HEK293 (cell line): ENCODE data around the gene LMF1.

ENCODE experiments used
- CTCF ChIA-PET: fragments of 350-600 bp; formaldehyde crosslinking; extraction: SDS; loops from one replicate; lab custom pipeline; 2021; ENCODE audit warnings: antibody characterized with exemption; lab: Yijun Ruan, JAX
- POLR2A ChIA-PET: fragments of 300-600 bp; formaldehyde crosslinking; extraction: SDS; loops from one replicate; lab custom pipeline; 2020; ENCODE audit warnings: antibody characterized with exemption, inconsistent platforms; lab: Yijun Ruan, JAX
- H3K27ac ChIP-seq: fragments of 200-500 bp; sonication (Bioruptor generic); 2 replicates; pipeline ENCODE4 v1.5.1; 2014; ENCODE audit warnings: low read depth, low read length, control low read depth, inconsistent platforms; ENCODE audit errors: extremely low read depth
- H3K36me3 ChIP-seq, 2 experiments: fragments of 200-500 bp in 1 of 2; sonication (Bioruptor generic) in 1 of 2; 1 replicate in 1 of 2; 2 replicates in 1 of 2; pipeline ENCODE4 v1.5.1; 2014 to 2017; ENCODE audit warnings: inconsistent platforms in 2 of 2, low read length in 2 of 2; ENCODE audit not compliant: control insufficient read depth in 2 of 2, insufficient read depth in 1 of 2
- H3K4me1 ChIP-seq: fragments of 200-500 bp; sonication (Bioruptor generic); 2 replicates; pipeline ENCODE4 v1.5.1; 2014; ENCODE audit warnings: mild to moderate bottlenecking, low read length, inconsistent platforms; ENCODE audit not compliant: control insufficient read depth, insufficient read depth
- H3K4me3 ChIP-seq: 2 replicates; pipeline ENCODE4 v1.5.1; 2011; ENCODE audit warnings: low read depth, mild to moderate bottlenecking, control low read depth, low read length, moderate library complexity
- H3K9me3 ChIP-seq: fragments of 200-500 bp; sonication (Bioruptor generic); 2 replicates; pipeline ENCODE4 v1.5.1; 2014; ENCODE audit warnings: low read depth, low read length, inconsistent platforms; ENCODE audit not compliant: control insufficient read depth, insufficient read depth
- IKZF3 ChIP-seq: fragments of 450-650 bp; IDR thresholded peaks from 2 replicates; pipeline ENCODE4 v1.5.0; 2018; ENCODE audit warnings: missing biosample characterization, mild to moderate bottlenecking, missing genetic modification characterization, moderate library complexity
- MEIS1 ChIP-seq: sonication (generic); formaldehyde crosslinking; IDR thresholded peaks from 2 replicates; pipeline ENCODE4 v1.8.1; 2022; ENCODE audit warnings: missing genetic modification reagents, mild to moderate bottlenecking, borderline replicate concordance
- OVOL3 ChIP-seq: fragments of 450-650 bp; formaldehyde crosslinking; IDR thresholded peaks from 2 replicates; pipeline ENCODE4 v1.5.1; 2016; ENCODE audit warnings: missing biosample characterization, missing genetic modification characterization
- SETDB1 ChIP-seq: IDR thresholded peaks from one replicate; pipeline ENCODE4 v1.6.1; 2017; ENCODE audit warnings: mild to moderate bottlenecking, low read length, moderate library complexity, mixed read lengths; ENCODE audit not compliant: insufficient read length
- SP7 ChIP-seq: fragments of 450-650 bp; formaldehyde crosslinking; IDR thresholded peaks from 2 replicates; pipeline ENCODE4 v1.5.1; 2016; ENCODE audit warnings: missing biosample characterization, missing genetic modification characterization
- YY1 ChIP-seq: fragments of 450-650 bp; formaldehyde crosslinking; IDR thresholded peaks from 2 replicates; pipeline ENCODE4 v1.5.1; 2018; ENCODE audit warnings: missing biosample characterization, missing genetic modification characterization
- ZBTB1 ChIP-seq: fragments of 450-650 bp; formaldehyde crosslinking; IDR thresholded peaks from 2 replicates; pipeline ENCODE4 v1.5.1; 2016; ENCODE audit warnings: missing biosample characterization, missing genetic modification characterization
- ZBTB7A ChIP-seq: fragments of 450-650 bp; formaldehyde crosslinking; IDR thresholded peaks from 2 replicates; pipeline ENCODE4 v1.5.1; 2016; ENCODE audit warnings: low read depth, missing biosample characterization, missing genetic modification characterization
- ZFP3 ChIP-seq: fragments of 450-650 bp; formaldehyde crosslinking; IDR thresholded peaks from 2 replicates; pipeline ENCODE4 v1.5.1; 2016; ENCODE audit warnings: low read depth, missing biosample characterization, missing genetic modification characterization
- ZFP69B ChIP-seq: fragments of 450-650 bp; formaldehyde crosslinking; IDR thresholded peaks from 2 replicates; pipeline ENCODE4 v1.5.1; 2016; ENCODE audit warnings: missing biosample characterization, missing genetic modification characterization
- ZNF146 ChIP-seq: fragments of 450-650 bp; formaldehyde crosslinking; IDR thresholded peaks from 2 replicates; pipeline ENCODE4 v1.5.1; 2016; ENCODE audit warnings: missing biosample characterization, missing genetic modification characterization
- ZNF155 ChIP-seq: fragments of 450-650 bp; formaldehyde crosslinking; IDR thresholded peaks from 2 replicates; pipeline ENCODE4 v1.5.1; 2016; ENCODE audit warnings: missing biosample characterization, missing genetic modification characterization
- ZNF16 ChIP-seq: fragments of 450-650 bp; formaldehyde crosslinking; IDR thresholded peaks from 2 replicates; pipeline ENCODE4 v1.5.1; 2016; ENCODE audit warnings: low read depth, missing biosample characterization, missing genetic modification characterization
- ZNF23 ChIP-seq: fragments of 450-650 bp; formaldehyde crosslinking; IDR thresholded peaks from 2 replicates; pipeline ENCODE4 v1.5.1; 2016; ENCODE audit warnings: missing biosample characterization, missing genetic modification characterization, borderline replicate concordance
- ZNF24 ChIP-seq: fragments of 450-650 bp; formaldehyde crosslinking; IDR thresholded peaks from 2 replicates; pipeline ENCODE4 v1.5.1; 2016; ENCODE audit warnings: missing biosample characterization, missing genetic modification characterization
- ZNF266 ChIP-seq: fragments of 450-650 bp; formaldehyde crosslinking; IDR thresholded peaks from 2 replicates; pipeline ENCODE4 v1.5.1; 2016; ENCODE audit warnings: missing biosample characterization, missing genetic modification characterization, low read depth
- ZNF292 ChIP-seq: fragments of 450-650 bp; formaldehyde crosslinking; IDR thresholded peaks from 2 replicates; pipeline ENCODE4 v1.5.1; 2016; ENCODE audit warnings: low read depth, missing biosample characterization, missing genetic modification characterization, borderline replicate concordance
- ZNF341 ChIP-seq: fragments of 450-650 bp; formaldehyde crosslinking; IDR thresholded peaks from 2 replicates; pipeline ENCODE4; 2016; ENCODE audit warnings: low read depth, missing biosample characterization, missing genetic modification characterization
- ZNF350 ChIP-seq: fragments of 450-650 bp; formaldehyde crosslinking; IDR thresholded peaks from 2 replicates; pipeline ENCODE4 v1.5.0; 2017; ENCODE audit warnings: missing biosample characterization, mild to moderate bottlenecking, missing genetic modification characterization
- ZNF366 ChIP-seq: fragments of 450-650 bp; formaldehyde crosslinking; conservative IDR thresholded peaks from 2 replicates; pipeline ENCODE4 v1.5.1; 2016; ENCODE audit warnings: missing biosample characterization, missing genetic modification characterization
- ZNF510 ChIP-seq: fragments of 450-650 bp; formaldehyde crosslinking; IDR thresholded peaks from 2 replicates; pipeline ENCODE4 v1.5.1; 2018; ENCODE audit warnings: mild to moderate bottlenecking, missing genetic modification characterization, missing biosample characterization; ENCODE audit not compliant: insufficient replicate concordance
- ZNF530 ChIP-seq: fragments of 450-650 bp; formaldehyde crosslinking; IDR thresholded peaks from 2 replicates; pipeline ENCODE4 v1.5.1; 2016; ENCODE audit warnings: low read depth, missing biosample characterization, missing genetic modification characterization
- ZNF785 ChIP-seq: fragments of 450-650 bp; formaldehyde crosslinking; IDR thresholded peaks from 2 replicates; pipeline ENCODE4 v1.5.1; 2016; ENCODE audit warnings: missing biosample characterization, missing genetic modification characterization
- ZNF792 ChIP-seq: fragments of 450-650 bp; formaldehyde crosslinking; IDR thresholded peaks from 2 replicates; pipeline ENCODE4 v1.5.1; 2016; ENCODE audit warnings: missing biosample characterization, missing genetic modification characterization
- ZNF837 ChIP-seq: fragments of 450-650 bp; formaldehyde crosslinking; IDR thresholded peaks from 2 replicates; pipeline ENCODE4 v1.5.1; 2016; ENCODE audit warnings: missing biosample characterization, missing genetic modification characterization
- TF ChIP-seq, protein P1 (sequence below): fragments of 450-650 bp; formaldehyde crosslinking; IDR thresholded peaks from 2 replicates; pipeline ENCODE4 v1.5.1; 2016; ENCODE audit warnings: missing biosample characterization, missing genetic modification characterization, borderline replicate concordance
- TF ChIP-seq, protein P2 (sequence below): fragments of 450-650 bp; formaldehyde crosslinking; IDR thresholded peaks from 2 replicates; pipeline ENCODE4 v1.5.0; 2017; ENCODE audit warnings: missing biosample characterization, missing genetic modification characterization, borderline replicate concordance
- TF ChIP-seq, protein P3 (sequence below): fragments of 450-650 bp; formaldehyde crosslinking; IDR thresholded peaks from 2 replicates; pipeline ENCODE4 v1.5.1; 2017; ENCODE audit warnings: missing biosample characterization, missing genetic modification characterization

Gene LMF1

DNA sequence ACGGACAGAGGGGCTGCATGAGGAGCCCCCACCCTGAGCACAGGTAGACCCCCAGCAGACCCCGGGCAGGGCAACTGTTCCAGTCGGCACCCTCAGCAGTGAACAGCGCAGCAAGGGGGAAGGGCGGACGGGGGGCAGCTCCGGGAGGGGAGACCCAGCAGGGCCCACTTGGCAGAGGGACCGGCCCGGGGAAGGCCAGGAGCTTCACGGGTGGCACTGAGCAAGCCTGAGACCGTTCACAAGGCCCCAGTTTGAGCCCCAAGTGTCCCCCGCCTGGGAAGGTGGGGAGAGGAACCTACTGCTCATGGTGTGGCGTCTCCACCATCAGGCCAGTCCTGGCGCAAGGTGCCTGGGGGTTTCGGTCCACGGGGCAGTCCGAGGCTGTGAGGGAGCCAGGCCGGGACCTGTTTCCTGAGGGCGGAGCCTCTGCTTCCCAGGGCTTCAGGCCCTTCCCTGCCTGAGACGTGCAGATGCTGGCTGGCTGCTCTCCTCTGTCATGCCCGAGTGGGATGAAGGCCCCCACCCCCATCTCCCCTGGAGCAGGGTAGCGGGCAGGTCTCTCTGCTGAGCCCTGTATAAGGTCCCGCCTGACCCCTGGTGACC lies 115.9 kb downstream of the LMF1 start (continued):
- TF ChIP-seq, protein P1, sequence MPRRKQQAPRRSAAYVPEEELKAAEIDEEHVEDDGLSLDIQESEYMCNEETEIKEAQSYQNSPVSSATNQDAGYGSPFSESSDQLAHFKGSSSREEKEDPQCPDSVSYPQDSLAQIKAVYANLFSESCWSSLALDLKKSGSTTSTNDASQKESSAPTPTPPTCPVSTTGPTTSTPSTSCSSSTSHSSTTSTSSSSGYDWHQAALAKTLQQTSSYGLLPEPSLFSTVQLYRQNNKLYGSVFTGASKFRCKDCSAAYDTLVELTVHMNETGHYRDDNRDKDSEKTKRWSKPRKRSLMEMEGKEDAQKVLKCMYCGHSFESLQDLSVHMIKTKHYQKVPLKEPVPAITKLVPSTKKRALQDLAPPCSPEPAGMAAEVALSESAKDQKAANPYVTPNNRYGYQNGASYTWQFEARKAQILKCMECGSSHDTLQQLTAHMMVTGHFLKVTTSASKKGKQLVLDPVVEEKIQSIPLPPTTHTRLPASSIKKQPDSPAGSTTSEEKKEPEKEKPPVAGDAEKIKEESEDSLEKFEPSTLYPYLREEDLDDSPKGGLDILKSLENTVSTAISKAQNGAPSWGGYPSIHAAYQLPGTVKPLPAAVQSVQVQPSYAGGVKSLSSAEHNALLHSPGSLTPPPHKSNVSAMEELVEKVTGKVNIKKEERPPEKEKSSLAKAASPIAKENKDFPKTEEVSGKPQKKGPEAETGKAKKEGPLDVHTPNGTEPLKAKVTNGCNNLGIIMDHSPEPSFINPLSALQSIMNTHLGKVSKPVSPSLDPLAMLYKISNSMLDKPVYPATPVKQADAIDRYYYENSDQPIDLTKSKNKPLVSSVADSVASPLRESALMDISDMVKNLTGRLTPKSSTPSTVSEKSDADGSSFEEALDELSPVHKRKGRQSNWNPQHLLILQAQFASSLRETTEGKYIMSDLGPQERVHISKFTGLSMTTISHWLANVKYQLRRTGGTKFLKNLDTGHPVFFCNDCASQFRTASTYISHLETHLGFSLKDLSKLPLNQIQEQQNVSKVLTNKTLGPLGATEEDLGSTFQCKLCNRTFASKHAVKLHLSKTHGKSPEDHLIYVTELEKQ (tag by site-specific recombination), result no peak
- TF ChIP-seq ZBTB7A (tag by site-specific recombination), result no peak
- no peak for TF ChIP-seq ZNF266 (tag by site-specific recombination)
- no peak for TF ChIP-seq SP7 (tag by site-specific recombination)
- no peak for TF ChIP-seq ZNF350 (tag by site-specific recombination)
- no peak for TF ChIP-seq ZNF292 (tag by site-specific recombination)
- no peak for TF ChIP-seq ZNF24 (tag by site-specific recombination)
- no peak for TF ChIP-seq ZNF530 (tag by site-specific recombination)
- no peak for TF ChIP-seq ZNF366 (tag by site-specific recombination)
- no peak for TF ChIP-seq IKZF3

DNA sequence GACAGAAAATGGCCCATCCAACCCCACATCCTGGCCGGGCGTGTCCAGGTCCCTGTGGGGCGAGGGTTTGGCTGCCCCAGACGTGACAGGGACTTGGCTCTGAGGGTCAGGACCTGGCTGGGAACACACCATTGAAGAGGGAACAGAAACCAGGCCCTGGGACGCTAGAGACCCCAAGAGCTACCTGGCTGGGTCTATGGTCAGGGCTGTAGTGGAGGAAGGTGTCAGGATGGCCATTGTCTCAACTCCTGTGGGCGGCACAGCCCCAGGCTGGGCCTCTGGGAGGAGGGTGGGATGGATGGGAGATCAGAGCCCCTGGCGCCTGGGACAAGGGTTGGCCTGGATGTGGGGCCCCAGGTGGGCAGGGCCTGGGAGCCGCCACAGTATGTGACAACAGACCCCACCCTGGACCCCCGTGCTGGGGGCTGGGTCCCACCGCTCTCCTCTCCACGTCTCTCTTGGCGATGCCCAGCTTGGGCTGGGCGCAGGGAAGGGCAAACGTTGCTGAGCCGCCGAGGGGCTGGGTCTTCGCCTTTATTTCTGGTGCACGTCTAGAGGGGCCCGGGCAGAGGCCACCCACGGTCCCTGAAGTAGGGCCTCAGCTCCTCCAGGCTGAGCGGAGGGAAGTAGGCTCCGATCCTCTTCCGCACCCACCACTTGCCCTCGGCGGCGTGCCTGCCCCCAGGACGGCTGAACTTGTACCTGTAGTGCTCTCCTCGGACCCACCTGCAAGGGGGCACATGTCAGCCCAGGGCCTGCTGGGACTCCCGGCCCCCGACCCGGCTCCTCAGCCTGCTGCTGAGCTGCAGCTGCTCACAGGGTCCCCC lies 116.6 kb downstream of the LMF1 start:
- CTCF ChIA-PET, result no interaction called here

More for the DNA sequence above, 116.6 kb downstream of the LMF1 start:
- Histone ChIP-seq H3K4me1 (no peaks in the 10 kb centered on the region), H3K27ac (no peak overlapping the region), H3K9me3 (no peaks in the 10 kb centered on the region), H3K36me3 (no peaks in the 10 kb centered on the region), H3K4me3 (no peak overlapping the region)
- no peak for TF ChIP-seq MEIS1 (CRISPR knock-in tag)
- TF ChIP-seq, protein P2, sequence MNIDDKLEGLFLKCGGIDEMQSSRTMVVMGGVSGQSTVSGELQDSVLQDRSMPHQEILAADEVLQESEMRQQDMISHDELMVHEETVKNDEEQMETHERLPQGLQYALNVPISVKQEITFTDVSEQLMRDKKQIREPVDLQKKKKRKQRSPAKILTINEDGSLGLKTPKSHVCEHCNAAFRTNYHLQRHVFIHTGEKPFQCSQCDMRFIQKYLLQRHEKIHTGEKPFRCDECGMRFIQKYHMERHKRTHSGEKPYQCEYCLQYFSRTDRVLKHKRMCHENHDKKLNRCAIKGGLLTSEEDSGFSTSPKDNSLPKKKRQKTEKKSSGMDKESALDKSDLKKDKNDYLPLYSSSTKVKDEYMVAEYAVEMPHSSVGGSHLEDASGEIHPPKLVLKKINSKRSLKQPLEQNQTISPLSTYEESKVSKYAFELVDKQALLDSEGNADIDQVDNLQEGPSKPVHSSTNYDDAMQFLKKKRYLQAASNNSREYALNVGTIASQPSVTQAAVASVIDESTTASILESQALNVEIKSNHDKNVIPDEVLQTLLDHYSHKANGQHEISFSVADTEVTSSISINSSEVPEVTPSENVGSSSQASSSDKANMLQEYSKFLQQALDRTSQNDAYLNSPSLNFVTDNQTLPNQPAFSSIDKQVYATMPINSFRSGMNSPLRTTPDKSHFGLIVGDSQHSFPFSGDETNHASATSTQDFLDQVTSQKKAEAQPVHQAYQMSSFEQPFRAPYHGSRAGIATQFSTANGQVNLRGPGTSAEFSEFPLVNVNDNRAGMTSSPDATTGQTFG (tag by site-specific recombination), result no peak
- TF ChIP-seq, protein P3, sequence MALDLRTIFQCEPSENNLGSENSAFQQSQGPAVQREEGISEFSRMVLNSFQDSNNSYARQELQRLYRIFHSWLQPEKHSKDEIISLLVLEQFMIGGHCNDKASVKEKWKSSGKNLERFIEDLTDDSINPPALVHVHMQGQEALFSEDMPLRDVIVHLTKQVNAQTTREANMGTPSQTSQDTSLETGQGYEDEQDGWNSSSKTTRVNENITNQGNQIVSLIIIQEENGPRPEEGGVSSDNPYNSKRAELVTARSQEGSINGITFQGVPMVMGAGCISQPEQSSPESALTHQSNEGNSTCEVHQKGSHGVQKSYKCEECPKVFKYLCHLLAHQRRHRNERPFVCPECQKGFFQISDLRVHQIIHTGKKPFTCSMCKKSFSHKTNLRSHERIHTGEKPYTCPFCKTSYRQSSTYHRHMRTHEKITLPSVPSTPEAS, result no peak
- no peak for TF ChIP-seq ZNF146 (tag by site-specific recombination)
- TF ChIP-seq YY1 (tag by site-specific recombination), result no peak
- no peak for TF ChIP-seq OVOL3
- TF ChIP-seq ZFP3, result no peak
- no peak for TF ChIP-seq ZNF837 (tag by site-specific recombination)
- TF ChIP-seq ZNF785 (tag by site-specific recombination), result no peak
- TF ChIP-seq ZNF510, result no peak
- TF ChIP-seq ZNF155 (tag by site-specific recombination), result no peak
- TF ChIP-seq SETDB1, result no peak
- TF ChIP-seq ZNF792 (tag by site-specific recombination), result no peak
- TF ChIP-seq ZNF16 (tag by site-specific recombination), result no peak
- no peak for TF ChIP-seq ZNF341
- TF ChIP-seq ZNF23 (tag by site-specific recombination), result no peak
- TF ChIP-seq ZBTB1 (tag by site-specific recombination), result no peak
- no peak for TF ChIP-seq ZFP69B
- POLR2A ChIA-PET, result no interaction called here
